CD4-positive, alpha-beta T cell (primary cell): ENCODE data around the gene RALGPS1. TPM values are rescaled to one million over a fixed set of nuclear protein-coding genes. Genes with fewer than 3 reads are reported as not detected.

ENCODE experiments used
- ATAC-seq: fragments of 200-7000 bp; cut with Tn5 transposase; one replicate; pipeline ENCODE4 v1.10.0; 2022; ENCODE audit warnings: mild to moderate bottlenecking; ENCODE audit not compliant: poor library complexity
- CTCF ChIA-PET: fragments of 350-600 bp; sonication (Branson Sonifier 250); formaldehyde crosslinking; loops from one replicate; lab custom pipeline; 2021; ENCODE audit warnings: antibody characterized with exemption, inconsistent platforms; lab: Charles Lee
- POLR2A ChIA-PET: fragments of 350-600 bp; sonication (Branson Sonifier 250); formaldehyde crosslinking; loops from one replicate; lab custom pipeline; 2021; ENCODE audit warnings: antibody characterized with exemption, inconsistent platforms; lab: Charles Lee
- DNase-seq, 14 experiments: peaks; one replicate each; pipeline ENCODE4 v3.0.0-alpha.2; 2013 to 2020; ENCODE audit warnings: mixed read lengths in 2 of 14
- H3K27ac ChIP-seq, 2 donors: one replicate each; pipeline versions ENCODE4 v1.5.1 to v1.7.0; 2013; ENCODE audit warnings: low read length in 2 of 2, low read depth in 1 of 2, mild to moderate bottlenecking in 1 of 2
- H3K27me3 ChIP-seq, 2 experiments: 1 replicate in 1 of 2; 2 replicates in 1 of 2; pipeline versions ENCODE4 v1.6.1 to v1.7.0; 2013; ENCODE audit warnings: low read length in 2 of 2, control low read depth in 1 of 2, mild to moderate bottlenecking in 1 of 2, moderate library complexity in 1 of 2; ENCODE audit not compliant: insufficient read depth in 2 of 2, control insufficient read depth in 1 of 2
- H3K36me3 ChIP-seq: one replicate; pipeline ENCODE4 v1.6.1; 2013; ENCODE audit warnings: low read length, control low read depth; ENCODE audit not compliant: insufficient read depth
- H3K4me1 ChIP-seq: one replicate; pipeline ENCODE4 v1.6.1; 2013; ENCODE audit warnings: low read length, control low read depth; ENCODE audit not compliant: insufficient read depth
- H3K4me3 ChIP-seq: one replicate; pipeline ENCODE4 v1.5.1; 2013; ENCODE audit warnings: mild to moderate bottlenecking, low read length, moderate library complexity
- H3K9me3 ChIP-seq, 2 experiments: 1 replicate in 1 of 2; 2 replicates in 1 of 2; pipeline versions ENCODE4 v1.6.1 to v1.7.0; 2013; ENCODE audit warnings: low read length in 2 of 2, mild to moderate bottlenecking in 2 of 2, control low read depth in 1 of 2, moderate library complexity in 1 of 2; ENCODE audit not compliant: control insufficient read depth in 1 of 2, insufficient read depth in 1 of 2
- H3K27ac Mint-ChIP-seq: one replicate; pipeline ENCODE4 v1.8.0; 2020; ENCODE audit warnings: mixed read lengths
- H3K27me3 Mint-ChIP-seq: one replicate; pipeline ENCODE4 v1.8.0; 2021; ENCODE audit warnings: mixed read lengths
- H3K36me3 Mint-ChIP-seq: one replicate; pipeline ENCODE4 v1.8.0; 2021; ENCODE audit warnings: low read depth, mixed read lengths
- H3K4me1 Mint-ChIP-seq: one replicate; pipeline ENCODE4 v1.8.0; 2021; ENCODE audit warnings: low read depth, mixed read lengths
- H3K4me3 Mint-ChIP-seq: one replicate; pipeline ENCODE4 v1.8.0; 2020; ENCODE audit warnings: mild to moderate bottlenecking, mixed read lengths
- H3K9me3 Mint-ChIP-seq: one replicate; pipeline ENCODE4 v1.8.0; 2020; ENCODE audit warnings: mixed read lengths
- CTCF ChIP-seq: fragments of 200-600 bp; IDR thresholded peaks from one replicate; pipeline ENCODE4 v1.8.0; 2022; ENCODE audit warnings: antibody characterized with exemption, mild to moderate bottlenecking
- intact Hi-C, 2 experiments: fragments of 100-400 bp; cut with DNase I in 1 of 2; cut with micrococcal nuclease in 1 of 2; formaldehyde crosslinking; loops; one replicate each; pipeline versions ENCODE4 v1.15.1 to v1.9.0; 2023 to 2025; cut with DNase I, micrococcal nuclease
- total RNA-seq, 174 experiments: library from RNA in 2 of 174; stranded (reverse) in 2 of 174; gene quantifications; one replicate each; pipeline ENCODE4 v1.2.3 and lab custom pipeline; 2021 to 2026

RALGPS1 gene
- total RNA-seq, 2 experiments from 2014 or later, result 5.8 to 6.3 TPM

GRCh38 chr9:127033061-127033460 is 118.5 kb downstream of the RALGPS1 start:
- no peak for DNase-seq
- H3K27ac ChIP-seq, result no peak overlapping the region
- ATAC-seq, result no peak
- Mint-ChIP-seq H3K27me3 (no peaks in the 10 kb centered on the region), H3K9me3 (no peaks in the 10 kb centered on the region), H3K4me3 (no peak overlapping the region), H3K4me1 (no peaks in the 10 kb centered on the region), H3K36me3 (no peaks in the 10 kb centered on the region), H3K27ac (no peak overlapping the region)
- H3K36me3 ChIP-seq, result no peaks in the 10 kb centered on the region
- CTCF ChIA-PET, result no interaction called here
- POLR2A ChIA-PET, result no interaction called here
- no peaks in the 10 kb centered on the region for H3K9me3 ChIP-seq
- H3K4me3 ChIP-seq, result no peak overlapping the region
- no peak for TF ChIP-seq CTCF
- no peaks in the 10 kb centered on the region for H3K4me1 ChIP-seq
- no peaks in the 10 kb centered on the region for H3K27me3 ChIP-seq
- intact Hi-C loops, result no loop called here

- Mint-ChIP-seq H3K9me3 (no peaks in the 10 kb centered on the region), H3K27ac (no peak overlapping the region), H3K36me3 (no peaks in the 10 kb centered on the region), H3K4me1 (no peaks in the 10 kb centered on the region), H3K27me3 (no peaks in the 10 kb centered on the region), H3K4me3 (no peak overlapping the region)
- H3K36me3 ChIP-seq, result no peaks in the 10 kb centered on the region
- POLR2A ChIA-PET, result no interaction called here
- no peak overlapping the region for H3K4me3 ChIP-seq
- no peak for ATAC-seq
- H3K27me3 ChIP-seq, result no peaks in the 10 kb centered on the region
- no peak for DNase-seq
- CTCF ChIA-PET, result no interaction called here
- H3K4me1 ChIP-seq, result no peaks in the 10 kb centered on the region
- no peak overlapping the region for H3K27ac ChIP-seq
- TF ChIP-seq CTCF, result no peak
- no peaks in the 10 kb centered on the region for H3K9me3 ChIP-seq
- intact Hi-C loops, result no loop called here
Measured at GRCh38 chr9:127033789-127034188, 119.2 kb downstream of the RALGPS1 start.

GRCh38 chr9:127034691-127035090 is 120.1 kb downstream of the RALGPS1 start:
- Mint-ChIP-seq H3K27ac (no peak overlapping the region), H3K9me3 (no peaks in the 10 kb centered on the region), H3K36me3 (no peaks in the 10 kb centered on the region), H3K4me3 (no peak overlapping the region), H3K4me1 (no peaks in the 10 kb centered on the region), H3K27me3 (no peaks in the 10 kb centered on the region)
- intact Hi-C loops, result no loop called here
- ATAC-seq (no peak), DNase-seq (no peak)
- Histone ChIP-seq H3K36me3 (no peaks in the 10 kb centered on the region), H3K9me3 (no peaks in the 10 kb centered on the region), H3K27ac (no peak overlapping the region), H3K4me3 (no peak overlapping the region), H3K27me3 (no peaks in the 10 kb centered on the region), H3K4me1 (no peaks in the 10 kb centered on the region)
- no peak for TF ChIP-seq CTCF
- ChIA-PET CTCF (no interaction called here), POLR2A (no interaction called here)
